HFFc6 (cell line): ENCODE results near the gene ZNF735. TPM values are rescaled to one million over a fixed set of nuclear protein-coding genes. Genes with fewer than 3 reads are reported as not detected.
"Not testable (repeated sequence)": the region's sequence is repeated elsewhere in the genome, so short reads cannot be mapped to it uniquely, and the experiment has no call there.

ENCODE experiments used
- DNase-seq: peaks from one replicate; pipeline ENCODE4 v3.0.0-alpha.2; 2018
- H3K27ac Mint-ChIP-seq: 2 replicates; pipeline ENCODE4 v1.8.0; 2020; ENCODE audit warnings: mild to moderate bottlenecking, mixed read lengths
- H3K27me3 Mint-ChIP-seq: 2 replicates; pipeline ENCODE4 v1.8.0; 2021; ENCODE audit warnings: mild to moderate bottlenecking, moderate library complexity, mixed read lengths; ENCODE audit not compliant: insufficient read depth
- H3K36me3 Mint-ChIP-seq: 2 replicates; pipeline ENCODE4 v1.8.0; 2021; ENCODE audit warnings: low read depth, mixed read lengths
- H3K4me1 Mint-ChIP-seq: 2 replicates; pipeline ENCODE4 v1.8.0; 2020; ENCODE audit warnings: low read depth, mixed read lengths
- H3K4me3 Mint-ChIP-seq: 2 replicates; pipeline ENCODE4 v1.8.0; 2020; ENCODE audit warnings: mild to moderate bottlenecking, moderate library complexity, mixed read lengths
- H3K9me3 Mint-ChIP-seq: 2 replicates; pipeline ENCODE4 v1.8.0; 2020; ENCODE audit warnings: mild to moderate bottlenecking, mixed read lengths
- CTCF ChIP-seq: fragments of 200-600 bp; sonication (generic); IDR thresholded peaks from 2 replicates; pipeline ENCODE4 v1.5.0; 2021; ENCODE audit warnings: antibody characterized with exemption, mild to moderate bottlenecking
- total RNA-seq, 6 experiments: library from RNA; stranded (reverse); fragmentation: NEBNext Ultra II Directional; extraction: Animal tissue kit (Norgen Biotek cat#: 25700); gene quantifications; 2 replicates in 1 of 6; 3 replicates in 5 of 6; pipeline ENCODE4 v1.2.3, GENCODE V29; 2021

The ZNF735 gene
- total RNA-seq, 6 experiments from 2014 or later, result not detected

GRCh38 chr7:64192148-64192704 is 14.8 kb upstream of the ZNF735 start:
- DNase-seq, result no peak
- H3K36me3 Mint-ChIP-seq, result 0 out of 2 replicates have a peak, but pooled peaks cover 4% of the 10 kb centered on the region
- H3K9me3 Mint-ChIP-seq, result peaks cover 59% of the 10 kb centered on the region
- H3K27me3 Mint-ChIP-seq, result no peaks in the 10 kb centered on the region
- no peak overlapping the region for H3K4me3 Mint-ChIP-seq
- H3K4me1 Mint-ChIP-seq, result no peaks in the 10 kb centered on the region
- TF ChIP-seq CTCF, result no peak
- H3K27ac Mint-ChIP-seq, result no peak overlapping the region

- H3K4me3 Mint-ChIP-seq, result no peak overlapping the region
- H3K9me3 Mint-ChIP-seq, result peaks cover 57% of the 10 kb centered on the region
- no peaks in the 10 kb centered on the region for H3K27me3 Mint-ChIP-seq
- no peak for DNase-seq
- no peaks in the 10 kb centered on the region for H3K4me1 Mint-ChIP-seq
- no peak overlapping the region for H3K27ac Mint-ChIP-seq
- H3K36me3 Mint-ChIP-seq, result 0 out of 2 replicates have a peak, but pooled peaks cover 4% of the 10 kb centered on the region
- no peak for TF ChIP-seq CTCF
These were observed 14.2 kb upstream of the ZNF735 start for GRCh38 chr7:64192775-64193174.

- not testable (repeated sequence) for DNase-seq, H3K4me1 Mint-ChIP-seq, H3K4me3 Mint-ChIP-seq, H3K27me3 Mint-ChIP-seq, H3K27ac Mint-ChIP-seq
- Mint-ChIP-seq H3K9me3 (peaks cover 79% of the 10 kb centered on the region), H3K36me3 (peaks cover 26% of the 10 kb centered on the region)
These were observed 12.8 kb downstream of the ZNF735 start for GRCh38 chr7:64219710-64220298.

GRCh38 chr7:64223366-64223765 is 16.4 kb downstream of the ZNF735 start:
- peaks cover 87% of the 10 kb centered on the region for H3K9me3 Mint-ChIP-seq
- H3K4me3 Mint-ChIP-seq, result no peak overlapping the region
- no peak for TF ChIP-seq CTCF
- H3K36me3 Mint-ChIP-seq, result peaks cover 31% of the 10 kb centered on the region
- DNase-seq, result no peak
- no peaks in the 10 kb centered on the region for H3K27me3 Mint-ChIP-seq
- no peak overlapping the region for H3K27ac Mint-ChIP-seq
- H3K4me1 Mint-ChIP-seq, result no peaks in the 10 kb centered on the region

GRCh38 chr7:64228174-64228573 is 21.2 kb downstream of the ZNF735 start, which contains the start of gene ZNF679:
Gene ZNF679, plus strand, starts transcription at chr7:64228474. Its CDS starts 20,644 bp downstream, at chr7:64249118.
- H3K27ac Mint-ChIP-seq, H3K4me1 Mint-ChIP-seq, H3K36me3 Mint-ChIP-seq, H3K4me3 Mint-ChIP-seq, DNase-seq, H3K27me3 Mint-ChIP-seq: not testable (repeated sequence)
- peaks cover 84% of the 10 kb centered on the region for H3K9me3 Mint-ChIP-seq

GRCh38 chr7:64266341-64266919 is 59.4 kb downstream of the ZNF735 start:
- no peak for TF ChIP-seq CTCF
- no peak for DNase-seq
- peaks cover 9% of the 10 kb centered on the region; the same call in 1 of the 2 replicates for H3K36me3 Mint-ChIP-seq
- no peaks in the 10 kb centered on the region for H3K27me3 Mint-ChIP-seq
- H3K4me3 Mint-ChIP-seq, result no peak overlapping the region
- H3K9me3 Mint-ChIP-seq, result peaks cover 64% of the 10 kb centered on the region
- H3K27ac Mint-ChIP-seq, result no peak overlapping the region
- H3K4me1 Mint-ChIP-seq, result no peaks in the 10 kb centered on the region

Other genes starting within 250 kb of the ZNF735 start
- gene ZNF722, start 208.4 kb upstream of the ZNF735 start, total RNA-seq, result not detected
- gene ZNF727, start 161.8 kb upstream of the ZNF735 start, total RNA-seq, result under 1 TPM in 2 of 6 experiments, not detected in 4; 0.14 TPM
- gene ZNF679, start 21.3 kb downstream of the ZNF735 start, total RNA-seq, result not detected
- gene ZNF736, start 106.8 kb downstream of the ZNF735 start, total RNA-seq, result 1 to 10 TPM; 4.6 to 7.9 (median 5.9) TPM